GM06990 (cell line): ENCODE measurements around the gene ANO1.
"Not testable (repeated sequence)": the region's sequence is repeated elsewhere in the genome, so short reads cannot be mapped to it uniquely, and the experiment has no call there.

Source experiments
- DNase-seq: peaks from one replicate; pipeline ENCODE4 v3.0.0-alpha.2; 2011; ENCODE audit not compliant: insufficient read length; ENCODE audit errors: extremely low read depth
- H3K27me3 ChIP-seq: replicated peaks from 2 replicates; pipeline ENCODE4 v1.6.0; 2011; ENCODE audit warnings: low read length; ENCODE audit not compliant: control insufficient read depth, insufficient read depth
- H3K36me3 ChIP-seq: 2 replicates; pipeline ENCODE4 v1.5.1; 2011; ENCODE audit warnings: low read length; ENCODE audit not compliant: control insufficient read depth, insufficient read depth
- H3K4me3 ChIP-seq: replicated peaks from 2 replicates; pipeline ENCODE4 v1.5.1; 2011; ENCODE audit warnings: low read depth, mild to moderate bottlenecking, control low read depth, low read length
- CTCF ChIP-seq: IDR thresholded peaks from 2 replicates; pipeline ENCODE4 v1.5.1; 2011; ENCODE audit warnings: low read length, control low read depth, mild to moderate bottlenecking, inconsistent platforms; ENCODE audit not compliant: insufficient read depth, poor library complexity, severe bottlenecking

Gene ANO1

GRCh38 chr11:70193411-70194292 is 115.5 kb downstream of the ANO1 start:
- peaks cover 2% of the 10 kb centered on the region for H3K27me3 ChIP-seq
- H3K36me3 ChIP-seq: no peaks in the 10 kb centered on the region
- no peak for TF ChIP-seq CTCF
- no peak for DNase-seq
- no peak overlapping the region for H3K4me3 ChIP-seq

GRCh38 chr11:70194792-70195791 is 117.0 kb downstream of the ANO1 start:
- TF ChIP-seq CTCF: no peak
- H3K27me3 ChIP-seq: peaks cover 2% of the 10 kb centered on the region
- no peak overlapping the region for H3K4me3 ChIP-seq
- H3K36me3 ChIP-seq: no peaks in the 10 kb centered on the region
- no peak for DNase-seq

- peaks cover under 1% of the 10 kb centered on the region for H3K27me3 ChIP-seq
- H3K36me3 ChIP-seq: peaks cover 4% of the 10 kb centered on the region
- no peak for DNase-seq
- no peak for TF ChIP-seq CTCF
- no peak overlapping the region for H3K4me3 ChIP-seq
Observed at GRCh38 chr11:70200212-70200844, 122.2 kb downstream of the ANO1 start.

- H3K4me3 ChIP-seq, H3K36me3 ChIP-seq, H3K27me3 ChIP-seq, DNase-seq: not testable (repeated sequence)
Observed at GRCh38 chr11:70201047-70201446, 122.9 kb downstream of the ANO1 start.

- no peak for TF ChIP-seq CTCF
- no peak for DNase-seq
- H3K36me3 ChIP-seq: peaks cover 17% of the 10 kb centered on the region
- H3K4me3 ChIP-seq: no peak overlapping the region; the same call in 1 of the 2 replicates
- H3K27me3 ChIP-seq: no peaks in the 10 kb centered on the region
Observed at GRCh38 chr11:70201882-70202861, 124.1 kb downstream of the ANO1 start.
